ENCODE results near the gene SPDYE5.

SPDYE5 gene

GRCh38 chr7:75536491-75536890 is 44.4 kb downstream of the SPDYE5 start:
- DNase-seq (ENCODE audit: low read depth in 2 of 2, low spot score in 1 of 2) = no peak

GRCh38 chr7:75536940-75537538 is 44.9 kb downstream of the SPDYE5 start:
- DNase-seq (ENCODE audit: low read depth in 2 of 2, low spot score in 1 of 2) = no peak

GRCh38 chr7:75537731-75538130 is 45.6 kb downstream of the SPDYE5 start:
- no peak for DNase-seq (ENCODE audit: low read depth in 2 of 2, low spot score in 1 of 2)

- no peak for DNase-seq (ENCODE audit: low read depth in 2 of 2, low spot score in 1 of 2)
Observed at GRCh38 chr7:75546237-75547015, 54.3 kb downstream of the SPDYE5 start.

All from stimulated activated CD8-positive, alpha-beta memory T cell treated with anti-CD3 and anti-CD28 coated beads, Interleukin-4, amount 100 ng/mL, for 4 hours (primary cell).